IMR-90 (cell line): ENCODE results near the gene ATXN1L.

Experiments
- MAFK ChIP-seq: IDR thresholded peaks from 2 replicates; pipeline ENCODE4 v1.6.1; 2012; ENCODE audit warnings: low read depth, low read length, improper control_type of control experiment
- MXI1 ChIP-seq: IDR thresholded peaks from 2 replicates; pipeline ENCODE4 v1.6.1; 2012; ENCODE audit warnings: low read depth, mild to moderate bottlenecking, low read length, moderate library complexity, borderline replicate concordance
- POLR2A ChIP-seq: IDR thresholded peaks from 2 replicates; pipeline ENCODE4 v1.6.1; 2012; ENCODE audit warnings: mild to moderate bottlenecking, low read depth, low read length
- TF ChIP-seq, protein P1 (sequence below): conservative IDR thresholded peaks from 2 replicates; pipeline ENCODE4 v1.5.1; 2012; ENCODE audit warnings: mild to moderate bottlenecking, low read depth, low read length, improper control_type of control experiment

DNA sequence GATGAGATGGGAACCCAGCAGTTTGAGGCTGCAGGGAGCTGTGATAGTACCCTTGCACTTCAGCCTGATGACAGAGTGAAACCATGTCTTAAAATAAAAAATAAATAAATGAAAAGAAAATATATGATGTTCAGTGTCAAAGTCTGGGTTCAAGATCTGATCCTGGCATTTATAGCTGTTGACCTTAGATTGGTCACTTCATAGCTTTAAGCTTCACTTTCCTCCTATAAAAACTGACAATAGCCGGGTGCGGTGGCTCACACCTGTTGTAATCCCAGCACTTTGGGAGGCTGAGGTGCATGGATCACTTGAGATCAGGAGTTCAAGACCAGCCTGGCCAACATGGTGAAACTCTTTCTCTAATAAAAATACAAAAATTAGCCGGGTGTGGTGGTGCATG, 43.4 kb downstream of the ATXN1L start:
- TF ChIP-seq, protein P1, sequence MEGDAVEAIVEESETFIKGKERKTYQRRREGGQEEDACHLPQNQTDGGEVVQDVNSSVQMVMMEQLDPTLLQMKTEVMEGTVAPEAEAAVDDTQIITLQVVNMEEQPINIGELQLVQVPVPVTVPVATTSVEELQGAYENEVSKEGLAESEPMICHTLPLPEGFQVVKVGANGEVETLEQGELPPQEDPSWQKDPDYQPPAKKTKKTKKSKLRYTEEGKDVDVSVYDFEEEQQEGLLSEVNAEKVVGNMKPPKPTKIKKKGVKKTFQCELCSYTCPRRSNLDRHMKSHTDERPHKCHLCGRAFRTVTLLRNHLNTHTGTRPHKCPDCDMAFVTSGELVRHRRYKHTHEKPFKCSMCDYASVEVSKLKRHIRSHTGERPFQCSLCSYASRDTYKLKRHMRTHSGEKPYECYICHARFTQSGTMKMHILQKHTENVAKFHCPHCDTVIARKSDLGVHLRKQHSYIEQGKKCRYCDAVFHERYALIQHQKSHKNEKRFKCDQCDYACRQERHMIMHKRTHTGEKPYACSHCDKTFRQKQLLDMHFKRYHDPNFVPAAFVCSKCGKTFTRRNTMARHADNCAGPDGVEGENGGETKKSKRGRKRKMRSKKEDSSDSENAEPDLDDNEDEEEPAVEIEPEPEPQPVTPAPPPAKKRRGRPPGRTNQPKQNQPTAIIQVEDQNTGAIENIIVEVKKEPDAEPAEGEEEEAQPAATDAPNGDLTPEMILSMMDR: no peak
- TF ChIP-seq POLR2A (no peak), MXI1 (no peak), MAFK (no peak)
